Bronchial smooth muscle cell (primary cell): ENCODE data around the gene ADCY3. TPM values are rescaled to one million over a fixed set of nuclear protein-coding genes. Genes with fewer than 3 reads are reported as not detected.

Source experiments
- total RNA-seq: library from RNA; depleted of rRNA; stranded (reverse); fragments of >200 nt; gene quantifications from 2 replicates; pipeline ENCODE4 v1.2.1, GENCODE V29; 2014

Gene ADCY3
- 41.9 and 67.2 TPM in 2 replicates for total RNA-seq

GRCh38 chr2:24920098-24920808 is at the start of gene ADCY3:
Gene ADCY3 (minus strand): TSS chr2:24920237. CDS start chr2:24918987, 1,250 bp downstream.

GRCh38 chr2:24792874-24793760 is 126.9 kb downstream of the ADCY3 start, which contains the start of the genes CENPO and PTRHD1:
Gene CENPO (plus strand): TSS chr2:24793425. CDS start chr2:24793920, 495 bp downstream.
Gene PTRHD1 (minus strand): TSS chr2:24793391. CDS start chr2:24793377, 14 bp downstream.

Other genes with a start within 250 kb of the ADCY3 start
- 33.8 and 34.8 TPM in 2 replicates for gene PTRHD1, start 126.8 kb downstream of the ADCY3 start, total RNA-seq
- 2.7 and 4.6 TPM in 2 replicates for gene CENPO, start 126.8 kb downstream of the ADCY3 start, total RNA-seq
- 3.3 and 5.4 TPM in 2 replicates for gene DNAJC27, start 51.7 kb upstream of the ADCY3 start, total RNA-seq
- 0.26 and 0.47 TPM in 2 replicates for gene EFR3B, start 121.8 kb upstream of the ADCY3 start, total RNA-seq
- 1.4 TPM in 1 of 2 replicates, not detected in the other for gene POMC, start 248.3 kb upstream of the ADCY3 start, total RNA-seq